Activated T-cell treated with anti-CD3 and anti-CD28 coated beads, Interleukin-2, amount 50 U/mL, for 72 hours (primary cell): ENCODE results near the gene PRSS23. TPM values are rescaled to one million over a fixed set of nuclear protein-coding genes. Genes with fewer than 3 reads are reported as not detected.

Experiments
- ATAC-seq, 2 donors: fragments of 150-1000 bp; cut with Tn5 transposase; replicated peaks in 1 of 2; 2 replicates each; pipeline ENCODE4 v1.10.0; 2021; ENCODE audit warnings: moderate library complexity in 2 of 2, mild to moderate bottlenecking in 1 of 2
- DNase-seq, 2 donors: peaks; one replicate each; pipeline ENCODE4 v3.0.0; 2021 to 2022; ENCODE audit warnings: mixed read lengths in 1 of 2
- H3K27ac Mint-ChIP-seq: one replicate; pipeline ENCODE4 v1.8.0; 2022; ENCODE audit warnings: mild to moderate bottlenecking, moderate library complexity, mixed read lengths
- H3K27me3 Mint-ChIP-seq: one replicate; pipeline ENCODE4 v1.8.0; 2022; ENCODE audit warnings: low read depth, mixed read lengths
- H3K36me3 Mint-ChIP-seq, 2 donors: one replicate each; pipeline ENCODE4 v1.8.0; 2022; ENCODE audit warnings: mixed read lengths in 2 of 2, mild to moderate bottlenecking in 1 of 2; ENCODE audit not compliant: insufficient read depth in 2 of 2
- H3K4me1 Mint-ChIP-seq: one replicate; pipeline ENCODE4 v1.8.0; 2022; ENCODE audit warnings: low read depth, mixed read lengths
- H3K4me3 Mint-ChIP-seq, 2 donors: one replicate each; pipeline ENCODE4 v1.8.0; 2022; ENCODE audit warnings: mild to moderate bottlenecking in 2 of 2, mixed read lengths in 2 of 2, moderate library complexity in 2 of 2
- H3K9me3 Mint-ChIP-seq, 2 donors: one replicate each; pipeline ENCODE4 v1.8.0; 2022; ENCODE audit warnings: mixed read lengths in 2 of 2
- total RNA-seq, 2 donors: library from RNA; stranded (reverse); gene quantifications; one replicate each; pipeline ENCODE4 v1.2.3, GENCODE V29; 2022

Gene PRSS23
- total RNA-seq, 2 donors from 2014 or later = 0.65 to 1.4 TPM

DNA sequence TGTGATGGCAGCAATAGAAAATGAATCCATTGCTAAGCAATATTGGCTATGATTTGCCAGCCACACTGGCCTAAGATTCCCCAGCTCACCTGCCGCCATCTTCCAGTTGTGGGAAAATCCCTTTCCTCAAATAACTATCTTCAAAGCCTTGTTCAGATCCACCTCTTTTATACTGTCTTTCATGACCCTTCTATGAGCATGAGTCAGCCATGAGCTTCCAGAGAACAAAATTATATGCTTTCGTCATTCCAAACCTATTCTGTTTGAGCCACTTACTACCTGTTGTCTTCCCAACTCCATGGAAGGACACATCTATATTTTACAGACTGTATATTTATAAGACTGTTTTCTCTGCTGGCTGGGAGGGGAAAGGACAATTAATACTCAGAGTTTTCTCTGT lies 25.0 kb upstream of the PRSS23 start:
- H3K4me1 Mint-ChIP-seq = no peaks in the 10 kb centered on the region
- peaks cover 0 to 3% of the 10 kb centered on the region in 2 donors for H3K9me3 Mint-ChIP-seq
- no peak overlapping the region for H3K27ac Mint-ChIP-seq
- peaks cover 47% of the 10 kb centered on the region for H3K27me3 Mint-ChIP-seq
- ATAC-seq = no peak
- no peak overlapping the region for H3K4me3 Mint-ChIP-seq
- no peak for DNase-seq
- H3K36me3 Mint-ChIP-seq = no peaks in the 10 kb centered on the region

DNA sequence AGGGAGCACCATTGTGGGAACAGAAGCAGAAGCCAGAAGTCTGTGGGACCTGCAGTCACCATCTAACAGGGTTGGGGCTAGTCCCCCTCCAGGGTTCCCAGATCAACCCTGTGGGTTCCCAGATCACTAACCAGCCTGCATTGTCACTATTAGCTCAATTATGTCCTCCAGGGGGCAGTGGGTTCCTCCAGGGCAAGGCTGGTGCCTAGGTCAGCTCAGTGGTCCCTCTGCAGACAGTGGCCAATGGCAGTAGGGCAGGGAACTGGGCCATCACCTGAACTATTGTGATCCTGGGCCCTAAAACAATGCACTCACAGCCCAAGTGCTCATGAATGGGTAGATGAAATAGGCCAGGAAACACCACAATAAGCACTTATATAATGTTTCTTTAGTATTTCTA lies 18.8 kb upstream of the PRSS23 start:
- DNase-seq = no peak
- no peak for ATAC-seq
- peaks cover 34% of the 10 kb centered on the region for H3K27me3 Mint-ChIP-seq
- no peaks in the 10 kb centered on the region for H3K4me1 Mint-ChIP-seq
- H3K4me3 Mint-ChIP-seq = no peak overlapping the region
- H3K27ac Mint-ChIP-seq = no peak overlapping the region
- H3K9me3 Mint-ChIP-seq = no peaks in the 10 kb centered on the region
- no peaks in the 10 kb centered on the region for H3K36me3 Mint-ChIP-seq

DNA sequence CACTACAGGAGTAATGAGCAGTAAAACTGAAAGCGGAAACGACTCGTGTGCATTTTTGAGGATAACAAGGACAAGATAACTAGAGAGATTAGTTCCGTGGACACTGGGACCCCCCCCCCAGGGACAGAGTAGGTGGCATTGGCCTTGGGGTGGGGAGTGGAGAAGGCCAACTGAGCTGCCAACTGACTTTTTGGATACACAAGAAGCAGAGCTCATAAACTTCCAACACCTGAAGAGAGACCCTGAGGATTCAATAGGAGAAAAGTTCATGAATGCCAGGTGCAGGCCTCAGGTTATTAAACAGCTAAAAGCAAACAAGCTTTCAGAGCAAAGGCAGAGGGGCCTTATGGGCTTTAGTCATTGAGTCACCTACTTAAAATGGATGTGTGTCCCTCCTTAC lies 17.6 kb upstream of the PRSS23 start:
- no peak for ATAC-seq
- no peaks in the 10 kb centered on the region for H3K36me3 Mint-ChIP-seq
- no peak overlapping the region for H3K4me3 Mint-ChIP-seq
- H3K27ac Mint-ChIP-seq = no peak overlapping the region
- H3K4me1 Mint-ChIP-seq = no peaks in the 10 kb centered on the region
- DNase-seq = no peak
- H3K27me3 Mint-ChIP-seq = peaks cover 35% of the 10 kb centered on the region
- H3K9me3 Mint-ChIP-seq = no peaks in the 10 kb centered on the region

DNA sequence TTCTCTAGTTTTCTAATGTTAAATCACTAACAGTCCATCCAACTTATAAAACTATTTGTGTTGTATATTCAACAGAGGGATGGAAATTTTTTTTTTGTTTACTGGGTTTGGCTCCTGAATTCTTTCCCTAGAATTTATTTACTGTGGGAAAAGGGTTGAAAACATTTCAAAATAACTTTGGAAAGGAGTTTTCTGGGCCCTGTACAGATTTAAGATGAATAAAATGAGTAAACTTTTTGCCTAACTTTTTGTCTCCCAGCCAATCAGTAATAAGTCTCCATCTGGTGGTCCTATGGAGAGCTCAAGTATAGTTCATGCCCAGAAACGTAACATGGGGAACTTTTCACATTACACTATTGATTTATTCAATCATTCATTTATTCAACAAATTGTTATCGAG lies 16.7 kb upstream of the PRSS23 start:
- H3K36me3 Mint-ChIP-seq = no peaks in the 10 kb centered on the region
- ATAC-seq = no peak
- DNase-seq = no peak
- peaks cover 40% of the 10 kb centered on the region for H3K27me3 Mint-ChIP-seq
- H3K4me3 Mint-ChIP-seq = no peak overlapping the region
- H3K4me1 Mint-ChIP-seq = no peaks in the 10 kb centered on the region
- no peak overlapping the region for H3K27ac Mint-ChIP-seq
- no peaks in the 10 kb centered on the region for H3K9me3 Mint-ChIP-seq

DNA sequence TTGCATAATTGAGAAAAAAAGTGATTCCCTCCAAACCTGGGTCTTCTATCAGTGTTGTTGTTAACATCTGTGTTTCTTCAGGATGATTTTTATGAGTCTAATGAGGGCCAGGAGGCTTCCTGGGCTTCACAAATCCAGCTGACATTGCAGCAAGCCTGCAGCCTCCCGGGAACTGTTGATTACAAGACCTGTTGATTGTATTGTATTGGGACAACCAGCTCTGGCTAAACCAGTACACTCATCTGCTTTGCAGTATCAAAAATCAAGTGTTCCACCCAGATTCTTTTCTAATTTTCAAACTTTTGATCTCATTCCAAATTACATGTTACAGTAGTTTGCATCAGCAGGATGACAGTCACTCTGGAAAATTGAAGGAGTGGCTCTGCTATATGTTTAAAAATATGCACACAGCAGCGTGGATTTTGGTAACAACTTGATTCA lies 16.1 kb upstream of the PRSS23 start:
- no peak for DNase-seq
- Mint-ChIP-seq H3K27me3 (peaks cover 38% of the 10 kb centered on the region), H3K4me3 (no peak overlapping the region), H3K4me1 (no peaks in the 10 kb centered on the region), H3K9me3 (no peaks in the 10 kb centered on the region), H3K36me3 (no peaks in the 10 kb centered on the region), H3K27ac (no peak overlapping the region)
- no peak for ATAC-seq

DNA sequence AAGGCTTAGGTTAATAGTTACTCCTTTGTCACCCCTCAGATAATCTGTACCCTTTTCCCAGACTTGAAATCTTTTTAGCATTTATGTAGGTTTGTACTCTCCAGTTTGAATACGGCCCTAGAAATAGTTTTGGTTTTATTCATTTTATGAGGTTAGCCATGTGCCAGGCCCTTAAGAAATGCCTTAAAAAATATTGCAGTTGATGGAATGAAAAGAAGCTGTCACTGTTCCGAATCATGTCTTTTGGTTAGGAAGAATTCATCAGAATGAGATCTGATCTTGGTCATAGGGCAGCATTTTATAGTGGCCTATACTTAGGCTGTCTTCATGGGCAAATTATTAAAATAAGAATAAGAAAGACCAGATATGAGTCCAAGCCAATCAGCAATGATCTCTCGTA lies 14.8 kb upstream of the PRSS23 start:
- H3K27me3 Mint-ChIP-seq = peaks cover 36% of the 10 kb centered on the region
- no peaks in the 10 kb centered on the region for H3K4me1 Mint-ChIP-seq
- no peaks in the 10 kb centered on the region for H3K9me3 Mint-ChIP-seq
- no peak overlapping the region for H3K27ac Mint-ChIP-seq
- DNase-seq (no peak), ATAC-seq (no peak)
- H3K36me3 Mint-ChIP-seq = no peaks in the 10 kb centered on the region
- H3K4me3 Mint-ChIP-seq = no peak overlapping the region

DNA sequence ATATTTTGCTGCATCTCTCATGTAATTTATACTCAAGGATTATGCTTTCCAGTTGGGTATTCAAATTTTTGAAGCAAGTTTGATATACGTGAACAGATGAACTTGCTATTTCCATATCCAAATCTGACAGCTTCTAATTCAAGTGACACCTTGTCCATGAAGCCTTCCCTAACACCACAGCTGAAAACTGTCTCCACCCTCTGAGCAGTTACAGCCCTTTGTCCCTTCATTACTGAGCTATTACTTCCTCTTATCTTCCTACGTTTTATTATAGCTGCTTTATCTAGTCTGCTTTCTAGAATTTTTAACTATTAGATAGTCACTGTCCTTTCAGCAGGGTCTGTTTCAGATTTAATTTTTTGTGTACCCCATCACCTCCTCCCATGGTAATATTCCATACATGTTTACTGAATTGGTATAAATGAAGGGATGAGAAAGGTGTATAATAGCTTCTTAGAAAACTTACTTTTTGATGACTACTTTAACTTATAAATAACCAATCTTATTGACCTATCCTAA lies 13.3 kb upstream of the PRSS23 start:
- Mint-ChIP-seq H3K4me1 (no peaks in the 10 kb centered on the region), H3K4me3 (no peak overlapping the region), H3K9me3 (no peaks in the 10 kb centered on the region), H3K36me3 (no peaks in the 10 kb centered on the region), H3K27me3 (peaks cover 36% of the 10 kb centered on the region), H3K27ac (no peak overlapping the region)
- ATAC-seq (no peak), DNase-seq (no peak)

DNA sequence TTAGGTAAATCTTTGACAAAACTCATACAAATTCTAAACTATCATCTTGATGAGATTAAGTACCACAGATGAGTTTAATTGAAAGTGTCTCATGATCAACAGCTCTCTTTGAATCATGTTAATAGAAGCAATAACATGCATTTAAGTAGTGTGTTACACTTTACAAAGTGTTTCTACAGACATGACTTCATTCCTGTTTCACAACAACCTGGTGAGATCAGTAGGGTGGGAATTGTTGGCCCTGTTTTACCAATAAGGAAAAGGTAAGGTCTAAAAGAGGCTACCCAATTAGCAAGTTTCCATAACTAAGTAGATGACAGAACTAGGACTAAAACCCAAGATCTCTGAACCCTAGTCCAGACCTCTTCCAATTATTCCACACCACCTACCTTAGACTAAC lies 12.7 kb upstream of the PRSS23 start:
- no peak for DNase-seq
- Mint-ChIP-seq H3K27me3 (peaks cover 36% of the 10 kb centered on the region), H3K36me3 (no peaks in the 10 kb centered on the region), H3K9me3 (no peaks in the 10 kb centered on the region), H3K27ac (no peak overlapping the region), H3K4me1 (no peaks in the 10 kb centered on the region), H3K4me3 (no peak overlapping the region)
- no peak for ATAC-seq

DNA sequence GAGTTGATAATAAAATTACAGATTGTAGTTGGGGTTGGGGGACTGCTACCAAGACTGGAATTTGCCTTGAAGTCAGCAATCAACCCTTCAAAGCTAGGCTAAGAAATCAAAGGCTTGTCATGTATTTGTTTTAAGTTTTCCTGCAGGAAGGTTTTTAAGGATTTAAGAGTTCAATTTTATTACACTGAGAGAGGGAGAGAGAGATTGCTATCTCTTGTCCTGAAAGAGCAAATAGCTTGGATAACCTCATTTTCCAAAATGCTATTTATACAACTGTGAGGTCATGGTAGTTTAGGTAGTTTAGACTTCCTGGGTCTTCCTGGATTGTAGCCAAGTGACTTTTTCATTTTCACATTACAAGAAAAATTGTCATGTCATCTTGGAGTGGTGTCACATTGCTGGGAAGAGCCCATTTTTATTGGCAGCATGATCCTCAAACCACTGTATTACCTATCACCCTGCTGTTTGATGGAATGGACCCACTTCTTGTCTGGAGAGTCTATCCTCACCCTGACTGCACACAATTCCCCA lies 10.1 kb upstream of the PRSS23 start:
- DNase-seq = no peak
- H3K27ac Mint-ChIP-seq = no peak overlapping the region
- H3K36me3 Mint-ChIP-seq = no peaks in the 10 kb centered on the region
- no peak overlapping the region for H3K4me3 Mint-ChIP-seq
- no peaks in the 10 kb centered on the region for H3K4me1 Mint-ChIP-seq
- no peaks in the 10 kb centered on the region for H3K9me3 Mint-ChIP-seq
- H3K27me3 Mint-ChIP-seq = peaks cover 35% of the 10 kb centered on the region
- ATAC-seq = no peak

DNA sequence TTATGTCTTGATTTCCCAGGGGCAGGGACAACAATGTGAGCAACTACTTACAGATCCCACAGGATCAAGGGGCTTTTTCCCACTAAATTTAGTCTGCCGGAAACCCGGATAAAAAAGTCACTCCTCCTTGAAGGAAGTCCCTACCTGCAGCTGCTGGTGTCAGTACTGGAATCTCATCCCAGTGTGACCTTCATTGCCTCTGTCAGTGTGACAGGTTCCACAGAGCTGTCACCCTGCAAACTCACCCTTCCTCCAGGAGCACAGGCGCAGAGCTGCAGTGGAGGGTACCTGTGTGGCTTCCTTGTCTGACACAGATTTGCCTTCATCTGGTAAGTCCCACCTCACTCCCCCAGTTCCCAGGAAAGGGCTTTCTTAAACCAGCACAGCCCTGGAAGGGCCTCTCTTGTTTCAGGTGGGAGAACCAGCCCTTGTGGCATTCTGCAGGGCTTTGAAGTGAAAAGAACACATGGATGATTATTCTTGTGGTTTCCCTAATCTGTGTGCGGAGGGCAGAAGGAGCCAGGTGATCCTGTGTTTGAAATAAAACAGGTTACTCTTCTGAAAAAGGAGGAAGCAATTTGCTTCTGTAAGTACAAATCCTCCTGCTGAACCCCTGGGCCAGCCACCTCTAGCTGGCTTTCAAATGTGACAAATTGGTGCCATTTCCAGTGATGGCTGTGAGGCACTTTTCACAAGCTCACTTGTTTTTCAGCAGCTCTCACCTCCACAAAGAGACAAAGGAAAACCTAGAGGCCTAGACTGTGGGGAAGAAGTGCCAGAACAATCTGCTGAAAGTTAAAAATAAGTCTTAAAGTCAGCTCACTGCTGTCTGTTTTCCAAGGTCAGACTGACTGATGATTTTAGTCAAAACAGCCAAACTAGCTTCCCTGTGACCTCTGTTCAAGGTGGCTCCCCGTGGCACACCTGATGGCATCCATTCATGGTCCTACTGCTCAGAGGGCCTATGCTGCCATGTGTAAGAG lies 9.2 kb upstream of the PRSS23 start:
- peaks cover 28% of the 10 kb centered on the region for H3K27me3 Mint-ChIP-seq
- H3K9me3 Mint-ChIP-seq = no peaks in the 10 kb centered on the region
- no peaks in the 10 kb centered on the region for H3K36me3 Mint-ChIP-seq
- no peaks in the 10 kb centered on the region for H3K4me1 Mint-ChIP-seq
- H3K4me3 Mint-ChIP-seq = no peak overlapping the region
- H3K27ac Mint-ChIP-seq = no peak overlapping the region
- no peak for DNase-seq
- ATAC-seq = no peak

DNA sequence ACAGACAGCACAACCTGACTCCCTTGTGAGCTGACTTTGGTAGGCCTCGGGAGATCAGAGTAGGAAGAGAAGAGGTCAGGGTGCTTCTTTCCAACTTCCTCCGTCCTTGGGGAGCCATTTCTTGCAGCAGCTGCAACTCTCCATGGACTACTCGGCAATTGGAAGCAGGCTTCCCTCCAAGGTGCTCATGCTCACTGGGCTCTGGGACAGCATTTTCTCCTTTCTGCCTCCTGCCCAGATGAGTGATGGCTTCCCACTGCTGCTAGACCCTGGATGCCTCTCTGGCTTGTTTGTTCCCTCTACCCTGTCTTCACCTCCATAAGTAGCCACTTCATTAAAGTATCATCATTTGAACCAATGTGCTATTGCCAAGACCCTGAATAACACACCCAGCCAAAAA lies 8.2 kb upstream of the PRSS23 start:
- Mint-ChIP-seq H3K27ac (no peak overlapping the region), H3K9me3 (no peaks in the 10 kb centered on the region), H3K27me3 (peaks cover 26% of the 10 kb centered on the region), H3K4me1 (no peaks in the 10 kb centered on the region), H3K36me3 (no peaks in the 10 kb centered on the region), H3K4me3 (no peak overlapping the region)
- ATAC-seq (no peak), DNase-seq (no peak)

DNA sequence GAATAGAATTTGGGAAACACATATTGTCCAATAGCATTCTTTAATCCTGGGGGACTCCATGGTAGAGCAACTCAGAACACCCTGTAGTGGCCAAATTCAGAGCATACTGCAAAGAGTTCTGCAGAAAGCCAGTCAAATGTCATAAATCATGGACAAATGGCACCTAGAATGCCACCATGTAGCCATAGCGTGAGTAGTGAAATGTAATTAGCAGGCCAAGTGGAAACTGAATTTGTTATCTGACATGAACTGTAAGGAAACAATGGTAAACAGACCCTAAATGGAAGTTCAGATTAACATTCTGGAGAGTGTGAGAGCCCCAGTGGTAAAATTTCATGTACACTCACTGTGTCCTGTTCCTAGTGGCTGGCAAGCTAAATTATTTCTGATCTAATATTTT lies 7.0 kb upstream of the PRSS23 start:
- H3K4me1 Mint-ChIP-seq = no peaks in the 10 kb centered on the region
- no peak overlapping the region for H3K27ac Mint-ChIP-seq
- H3K27me3 Mint-ChIP-seq = peaks cover 22% of the 10 kb centered on the region
- no peaks in the 10 kb centered on the region for H3K9me3 Mint-ChIP-seq
- H3K4me3 Mint-ChIP-seq = no peak overlapping the region
- no peaks in the 10 kb centered on the region for H3K36me3 Mint-ChIP-seq
- no peak for DNase-seq
- no peak for ATAC-seq

DNA sequence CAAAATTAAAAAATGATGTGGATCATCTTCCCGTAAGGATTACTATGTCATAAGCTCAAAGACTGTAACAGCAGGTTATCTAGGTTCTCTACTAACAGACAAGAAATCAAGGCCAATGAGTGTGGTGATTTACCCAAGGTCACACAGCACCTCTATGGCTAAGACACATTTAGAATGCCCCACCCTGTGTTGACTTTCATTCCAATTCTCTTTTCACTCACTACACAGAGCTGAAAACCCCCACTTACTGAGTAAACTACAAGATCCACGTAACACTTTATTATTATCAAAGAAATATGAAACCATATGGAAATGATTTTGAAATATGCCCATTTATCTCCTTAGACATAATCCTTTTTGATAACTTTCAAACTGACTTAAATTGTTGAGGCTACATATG lies 4.8 kb upstream of the PRSS23 start:
- Mint-ChIP-seq H3K4me3 (no peak overlapping the region), H3K27ac (no peak overlapping the region), H3K9me3 (no peaks in the 10 kb centered on the region), H3K4me1 (no peaks in the 10 kb centered on the region), H3K36me3 (no peaks in the 10 kb centered on the region), H3K27me3 (peaks cover 30% of the 10 kb centered on the region)
- no peak for DNase-seq
- ATAC-seq = no peak
